ENCODE results near the gene KRTAP19-6.
"Not testable (repeated sequence)": the region's sequence is repeated elsewhere in the genome, so short reads cannot be mapped to it uniquely, and the experiment has no call there.

The KRTAP19-6 gene, protein sequence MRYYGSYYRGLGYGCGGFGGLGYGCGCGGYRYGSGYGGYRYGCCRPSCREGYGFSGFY

DNA sequence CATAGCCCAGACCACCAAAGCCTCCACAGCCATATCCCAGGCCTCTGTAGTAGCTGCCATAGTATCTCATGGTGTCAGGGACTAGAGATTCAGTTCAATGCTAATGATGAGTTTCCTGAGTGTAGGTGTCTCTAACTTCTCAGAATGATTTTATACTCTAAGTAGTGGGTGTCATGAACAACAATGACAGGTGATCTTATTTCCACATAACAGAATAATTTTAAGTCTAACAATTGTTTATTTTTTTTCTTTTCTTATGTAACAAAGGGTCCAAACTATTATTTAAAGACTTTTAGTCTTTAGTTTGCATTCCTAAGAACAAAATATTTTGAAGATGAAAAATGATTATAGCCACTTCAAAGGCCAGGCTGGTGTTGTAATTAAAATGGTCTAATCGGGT is at the start of gene KRTAP19-6:
Gene KRTAP19-6, minus strand, starts transcription at position 101 of the 400 bp plus-strand sequence. Its CDS starts 31 bp downstream, at position 70.
- no peak for DNase-seq (ENCODE audit: extremely low read depth in 1 of 2, low read depth in 1 of 2)

- no peak for DNase-seq (ENCODE audit: extremely low read depth in 1 of 2, low read depth in 1 of 2)
Measured at GRCh38 chr21:30590297-30590696, 48.6 kb upstream of the KRTAP19-6 start, which contains the start of gene KRTAP22-2. Gene KRTAP22-2 (minus strand): TSS chr21:30590397.

DNA sequence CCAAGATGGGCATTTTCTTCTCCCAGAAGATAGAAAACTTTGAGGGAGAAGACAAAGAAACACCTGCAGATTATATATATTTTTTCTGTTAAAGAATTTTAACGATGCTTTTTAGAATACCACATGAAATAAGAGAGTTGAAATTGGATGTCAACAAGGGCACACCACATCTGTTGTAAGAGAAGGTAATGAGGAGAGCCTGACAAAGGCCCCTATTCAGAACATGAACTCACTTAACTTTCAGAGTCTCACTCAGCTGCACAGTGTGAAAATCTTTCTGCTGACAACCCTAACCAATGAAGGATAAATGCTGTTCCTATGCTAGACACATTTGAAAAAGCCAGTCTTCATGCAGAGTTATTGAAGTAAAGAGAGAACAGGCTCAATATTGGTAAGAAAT is 41.2 kb upstream of the KRTAP19-6 start:
- DNase-seq (ENCODE audit: extremely low read depth in 1 of 2, low read depth in 1 of 2) = no peak

GRCh38 chr21:30580132-30580531 is 38.5 kb upstream of the KRTAP19-6 start:
- DNase-seq (ENCODE audit: extremely low read depth in 1 of 2, low read depth in 1 of 2) = no peak

- no peak for DNase-seq (ENCODE audit: extremely low read depth in 1 of 2, low read depth in 1 of 2)
Measured at GRCh38 chr21:30579346-30579745, 37.7 kb upstream of the KRTAP19-6 start.

GRCh38 chr21:30577766-30578165 is 36.1 kb upstream of the KRTAP19-6 start:
- DNase-seq (ENCODE audit: extremely low read depth in 1 of 2, low read depth in 1 of 2) = no peak

DNA sequence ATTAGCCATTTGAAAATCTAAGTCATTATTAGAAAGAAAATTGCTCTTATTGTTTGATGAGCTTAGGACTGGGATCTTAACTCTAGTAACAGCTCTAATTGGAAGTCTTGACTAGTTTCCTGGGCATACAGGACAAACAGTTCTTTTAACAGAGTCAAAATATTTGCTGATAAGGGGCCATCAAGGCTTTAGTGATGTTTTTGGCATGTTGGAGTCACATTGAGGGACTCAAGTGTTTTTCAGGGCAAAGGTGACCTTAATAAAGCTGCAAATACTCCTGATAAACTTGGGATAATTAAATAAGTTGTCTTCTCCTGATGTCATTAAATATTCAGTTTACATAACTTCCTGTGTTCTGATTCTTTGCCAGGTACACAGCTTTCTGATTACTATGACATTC is 26.0 kb upstream of the KRTAP19-6 start:
- DNase-seq (ENCODE audit: extremely low read depth in 1 of 2, low read depth in 1 of 2) = no peak

DNA sequence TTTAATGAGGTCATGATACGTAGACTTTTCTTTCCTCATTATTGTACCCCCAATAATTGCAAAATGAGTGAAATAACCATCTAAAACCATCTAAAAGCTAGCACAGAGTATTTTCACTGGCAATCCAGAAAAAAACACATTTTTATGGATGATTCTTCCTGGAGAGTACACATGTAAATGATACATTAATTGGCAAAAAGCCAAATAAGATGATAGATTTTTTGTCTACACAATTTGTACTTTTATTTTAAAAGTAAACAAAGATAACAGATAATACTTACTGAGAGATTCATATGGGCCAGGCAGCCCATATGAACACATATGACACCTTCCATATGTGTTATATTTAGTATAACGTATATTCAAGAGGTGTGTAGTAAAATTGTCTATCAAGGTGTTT is 22.0 kb upstream of the KRTAP19-6 start:
- no peak for DNase-seq (ENCODE audit: extremely low read depth in 1 of 2, low read depth in 1 of 2)

DNA sequence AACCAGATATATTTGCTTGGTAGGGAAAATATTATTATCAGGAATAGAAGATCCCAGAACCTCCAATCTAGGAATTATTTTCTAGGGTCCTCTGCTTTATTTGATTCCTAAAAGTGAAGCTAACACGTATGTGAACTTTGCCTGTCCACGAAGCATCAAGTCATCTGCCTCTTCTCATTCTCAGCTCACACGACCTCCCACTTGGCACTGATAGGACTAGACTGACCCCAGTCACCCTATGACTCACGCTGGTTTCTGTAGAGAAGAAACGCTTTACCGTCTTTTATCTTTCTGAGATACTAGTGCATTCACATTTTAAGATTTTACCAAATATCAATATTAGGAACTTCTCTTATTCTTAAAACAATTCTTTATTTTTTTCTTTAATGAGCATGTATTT is 21.4 kb upstream of the KRTAP19-6 start:
- no peak for DNase-seq (ENCODE audit: extremely low read depth in 1 of 2, low read depth in 1 of 2)

GRCh38 chr21:30561957-30562356 is 20.3 kb upstream of the KRTAP19-6 start:
- no peak for DNase-seq (ENCODE audit: extremely low read depth in 1 of 2, low read depth in 1 of 2)

GRCh38 chr21:30561264-30561895 is 19.7 kb upstream of the KRTAP19-6 start, which contains the start of gene KRTAP19-7:
Gene KRTAP19-7 (minus strand): TSS chr21:30561314. CDS start chr21:30561289, 25 bp downstream.
- DNase-seq (ENCODE audit: extremely low read depth in 1 of 2, low read depth in 1 of 2) = no peak

DNA sequence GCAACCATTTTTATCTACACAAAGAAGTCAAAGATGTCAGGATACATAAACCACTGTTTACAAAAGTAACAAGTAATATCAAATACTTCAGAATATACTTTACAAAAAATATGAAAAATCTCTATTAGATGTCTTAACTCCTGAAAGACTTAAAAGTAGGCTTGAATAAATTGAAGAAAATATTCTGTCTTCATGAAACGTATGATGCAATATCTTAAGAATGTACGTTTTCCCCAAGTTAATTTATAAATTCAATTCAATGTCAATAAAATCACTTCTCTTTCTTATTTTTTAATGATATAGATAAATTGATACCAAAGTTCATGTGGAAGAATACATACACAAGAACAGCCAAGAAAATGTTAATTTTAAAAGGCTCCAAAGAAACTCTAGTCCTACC is 13.4 kb upstream of the KRTAP19-6 start:
- DNase-seq (ENCODE audit: extremely low read depth in 1 of 2, low read depth in 1 of 2) = no peak

DNA sequence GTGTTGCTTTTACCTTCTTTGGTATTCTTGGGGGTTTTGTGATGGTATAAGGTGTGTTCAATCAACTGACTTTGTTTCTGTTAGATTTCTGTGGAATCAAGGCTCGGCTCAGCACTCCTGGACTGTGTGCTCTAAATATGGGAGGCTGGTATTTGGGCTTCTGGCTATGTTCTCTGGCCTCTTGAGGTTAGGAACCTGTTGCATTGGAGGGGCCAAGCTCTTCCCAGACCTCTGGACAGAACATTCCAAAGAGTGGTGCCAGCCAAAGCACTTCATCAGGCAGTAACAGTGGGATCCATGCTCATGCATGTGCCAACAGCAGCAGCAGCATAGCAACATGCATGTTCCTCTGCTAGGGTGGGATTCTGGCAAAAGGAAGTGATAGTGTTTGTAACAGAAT is 11.1 kb upstream of the KRTAP19-6 start:
- no peak for DNase-seq (ENCODE audit: extremely low read depth in 1 of 2, low read depth in 1 of 2)

- DNase-seq (ENCODE audit: extremely low read depth in 1 of 2, low read depth in 1 of 2) = no peak
Measured at GRCh38 chr21:30518876-30519275, 22.8 kb downstream of the KRTAP19-6 start.

DNA sequence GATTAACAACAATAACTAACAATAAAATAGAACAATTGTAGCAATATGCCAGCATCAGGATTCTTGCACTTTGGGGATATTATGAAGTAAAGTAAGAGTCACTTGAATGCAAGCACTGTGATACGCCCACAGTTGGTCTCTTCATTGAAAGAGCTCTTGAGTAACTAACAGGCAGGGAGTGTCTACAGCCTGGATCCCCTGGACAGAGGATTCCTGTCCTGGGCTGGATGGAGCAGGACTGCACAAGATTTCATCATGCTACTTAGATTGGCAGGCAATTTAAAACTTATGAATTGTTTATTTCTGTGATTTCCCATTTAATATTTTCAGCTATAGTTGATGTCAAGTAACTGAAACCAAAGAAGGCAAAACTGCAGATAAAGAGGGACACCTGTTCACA is 26.0 kb downstream of the KRTAP19-6 start:
- no peak for DNase-seq (ENCODE audit: extremely low read depth in 1 of 2, low read depth in 1 of 2)

GRCh38 chr21:30505621-30506205 is 36.0 kb downstream of the KRTAP19-6 start:
- not testable (repeated sequence) for DNase-seq (ENCODE audit: extremely low read depth in 1 of 2, low read depth in 1 of 2)

GRCh38 chr21:30502041-30502440 is 39.6 kb downstream of the KRTAP19-6 start, which contains the start of gene KRTAP19-5:
Gene KRTAP19-5 (minus strand): TSS chr21:30502141. CDS start chr21:30502090, 51 bp downstream.
- DNase-seq (ENCODE audit: extremely low read depth in 1 of 2, low read depth in 1 of 2) = no peak

DNA sequence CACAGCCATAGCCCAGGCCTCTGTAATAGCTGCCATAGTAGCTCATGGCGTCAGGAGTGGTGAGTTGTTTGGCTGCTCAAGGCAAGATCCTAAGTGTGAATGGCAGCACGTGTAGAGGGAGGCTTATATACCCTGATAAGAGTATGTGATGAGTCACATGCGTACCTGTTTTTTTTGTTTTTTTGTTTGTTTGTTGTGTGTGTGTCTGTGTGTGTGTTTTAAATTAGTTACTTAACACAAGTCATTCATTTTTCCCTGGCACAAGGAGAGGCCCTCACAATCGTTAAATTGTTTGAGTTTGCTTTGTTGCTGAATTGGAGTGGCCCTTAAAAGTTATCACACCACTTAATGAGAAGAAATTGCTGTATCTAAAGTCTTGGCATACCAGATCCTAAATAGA is 44.6 kb downstream of the KRTAP19-6 start, which contains the start of gene KRTAP19-4:
Gene KRTAP19-4, minus strand, starts transcription at position 101 of the 400 bp plus-strand sequence. Its CDS starts 55 bp downstream, at position 46.
- no peak for DNase-seq (ENCODE audit: extremely low read depth in 1 of 2, low read depth in 1 of 2)

DNA sequence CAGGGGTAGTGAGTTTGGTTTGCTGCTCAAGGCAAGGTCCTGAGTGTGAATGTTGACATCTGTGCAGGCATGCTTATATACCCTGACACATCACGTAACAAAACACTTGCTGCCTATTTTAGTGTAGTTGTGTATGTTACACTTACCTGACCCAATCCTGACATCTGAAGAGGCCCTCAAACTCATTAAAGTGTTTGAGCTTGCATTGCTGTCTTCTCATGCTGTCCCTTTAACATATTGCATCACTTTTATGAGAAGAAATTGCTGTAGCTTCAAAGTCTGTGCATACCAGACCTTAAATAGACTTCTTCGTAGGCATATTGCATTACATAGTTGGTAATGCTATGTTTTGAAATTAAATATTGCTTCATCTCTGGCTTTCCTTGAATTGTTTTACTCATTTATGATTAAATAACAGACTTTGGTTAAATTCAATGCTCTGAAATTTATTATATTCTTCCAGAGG is 49.7 kb downstream of the KRTAP19-6 start, which contains the start of gene KRTAP19-3:
Gene KRTAP19-3, minus strand, starts transcription at position 51 of the 466 bp plus-strand sequence. CDS start 56 bp downstream, outside the sequence.
- no peak for DNase-seq (ENCODE audit: extremely low read depth in 1 of 2, low read depth in 1 of 2)

All from stimulated activated CD8-positive, alpha-beta memory T cell treated with anti-CD3 and anti-CD28 coated beads, Interleukin-7, amount 100 ng/mL, for 48 hours (primary cell).